Tibial nerve (tissue), 4 donors: ENCODE data around the gene REG3A.

ENCODE experiments used
- CTCF ChIP-seq, 5 experiments: fragments of 200-600 bp in 3 of 5; fragments of 450-650 bp in 2 of 5; sonication (generic) in 3 of 5; IDR thresholded peaks; one replicate each; pipeline ENCODE4 v1.5.1; 2016 to 2019; ENCODE audit warnings: antibody characterized with exemption in 5 of 5, mild to moderate bottlenecking in 3 of 5, moderate library complexity in 2 of 5
- EP300 ChIP-seq, 2 donors: sonication (generic); formaldehyde crosslinking; IDR thresholded peaks; one replicate each; pipeline ENCODE4 v1.6.1; 2017; ENCODE audit warnings: antibody characterized with exemption in 2 of 2, mild to moderate bottlenecking in 1 of 2

- TF ChIP-seq CTCF (IDR thresholded peaks at IDR 0.05) (no peak), EP300 (IDR thresholded peaks at IDR 0.05) (no peak)
These were observed 22.1 kb upstream of the REG3A start for GRCh38 chr2:79181617-79182016.
